ENCODE measurements around the gene MYOM1. TPM values are rescaled to one million over a fixed set of nuclear protein-coding genes. Genes with fewer than 3 reads are reported as not detected.
A peak's percentile ranks its signal among the peaks of the same experiment; 100 is the strongest.

The MYOM1 gene
- total RNA-seq, 4 donors from 2014 or later = 3.1 to 15.8 (median 9.0) TPM

DNA sequence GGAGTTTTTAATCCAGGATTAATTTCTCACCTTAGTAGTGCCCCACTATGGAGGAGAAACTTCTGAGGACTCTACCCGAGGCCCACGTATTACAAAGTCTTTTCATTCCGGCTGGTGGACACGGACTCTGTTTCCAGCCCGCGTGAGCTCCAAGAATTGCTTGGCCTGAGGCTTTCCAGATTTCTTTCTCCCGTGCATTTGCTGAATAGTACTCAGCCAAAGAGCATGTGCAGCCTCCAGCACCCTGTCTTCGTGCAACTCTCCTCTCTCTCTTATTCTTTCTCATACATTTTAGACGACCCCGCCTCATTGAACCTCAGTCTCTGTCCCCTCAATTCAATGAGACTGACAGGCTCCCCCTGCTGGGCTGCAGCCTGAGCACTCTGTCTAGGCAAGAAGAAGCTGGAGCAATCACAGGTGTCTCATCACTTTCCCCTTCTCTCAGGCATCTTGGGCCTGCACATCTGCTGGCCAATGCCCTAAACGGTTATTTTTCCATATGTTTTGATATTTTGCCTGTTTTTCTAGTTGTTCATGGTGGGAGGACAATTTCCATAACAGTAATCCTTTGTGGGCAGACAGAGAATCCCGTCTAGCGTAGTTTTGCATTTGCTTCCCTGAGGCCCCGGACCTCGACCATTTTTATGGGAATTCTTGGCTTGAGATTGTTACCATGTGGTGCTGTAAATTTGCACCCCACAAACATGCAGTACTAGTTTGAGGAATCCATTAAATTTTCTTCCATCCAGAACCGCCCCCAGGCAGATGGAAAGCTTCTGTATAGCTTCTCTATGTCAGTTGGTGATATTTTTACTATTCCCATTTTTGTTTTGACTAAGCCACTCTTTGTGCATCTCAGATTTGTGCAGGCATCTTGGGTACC lies 156.7 kb downstream of the MYOM1 start:
- no peaks in the 10 kb centered on the region for H3K9me3 ChIP-seq
- H3K4me1 ChIP-seq = no peaks in the 10 kb centered on the region
- DNase-seq = peak; percentile 65 to 68
- H3K27ac ChIP-seq = no peak overlapping the region
- TF ChIP-seq POLR2A (IDR thresholded peaks at IDR 0.05) = no peak
- TF ChIP-seq, protein P1, sequence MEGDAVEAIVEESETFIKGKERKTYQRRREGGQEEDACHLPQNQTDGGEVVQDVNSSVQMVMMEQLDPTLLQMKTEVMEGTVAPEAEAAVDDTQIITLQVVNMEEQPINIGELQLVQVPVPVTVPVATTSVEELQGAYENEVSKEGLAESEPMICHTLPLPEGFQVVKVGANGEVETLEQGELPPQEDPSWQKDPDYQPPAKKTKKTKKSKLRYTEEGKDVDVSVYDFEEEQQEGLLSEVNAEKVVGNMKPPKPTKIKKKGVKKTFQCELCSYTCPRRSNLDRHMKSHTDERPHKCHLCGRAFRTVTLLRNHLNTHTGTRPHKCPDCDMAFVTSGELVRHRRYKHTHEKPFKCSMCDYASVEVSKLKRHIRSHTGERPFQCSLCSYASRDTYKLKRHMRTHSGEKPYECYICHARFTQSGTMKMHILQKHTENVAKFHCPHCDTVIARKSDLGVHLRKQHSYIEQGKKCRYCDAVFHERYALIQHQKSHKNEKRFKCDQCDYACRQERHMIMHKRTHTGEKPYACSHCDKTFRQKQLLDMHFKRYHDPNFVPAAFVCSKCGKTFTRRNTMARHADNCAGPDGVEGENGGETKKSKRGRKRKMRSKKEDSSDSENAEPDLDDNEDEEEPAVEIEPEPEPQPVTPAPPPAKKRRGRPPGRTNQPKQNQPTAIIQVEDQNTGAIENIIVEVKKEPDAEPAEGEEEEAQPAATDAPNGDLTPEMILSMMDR (IDR thresholded peaks at IDR 0.05) = peak; percentile 59 to 74 (median 62)
- no peak overlapping the region for H3K4me3 ChIP-seq
- intact Hi-C loops (cut with DNase I; ENCODE audit: low total_unique reads) = loop anchor here (5.0 kb wide), 1 partner anchor 131 kb away; no protein-coding TSS in a partner anchor
- no peaks in the 10 kb centered on the region for H3K36me3 ChIP-seq
- H3K27me3 ChIP-seq = no peaks in the 10 kb centered on the region

DNA sequence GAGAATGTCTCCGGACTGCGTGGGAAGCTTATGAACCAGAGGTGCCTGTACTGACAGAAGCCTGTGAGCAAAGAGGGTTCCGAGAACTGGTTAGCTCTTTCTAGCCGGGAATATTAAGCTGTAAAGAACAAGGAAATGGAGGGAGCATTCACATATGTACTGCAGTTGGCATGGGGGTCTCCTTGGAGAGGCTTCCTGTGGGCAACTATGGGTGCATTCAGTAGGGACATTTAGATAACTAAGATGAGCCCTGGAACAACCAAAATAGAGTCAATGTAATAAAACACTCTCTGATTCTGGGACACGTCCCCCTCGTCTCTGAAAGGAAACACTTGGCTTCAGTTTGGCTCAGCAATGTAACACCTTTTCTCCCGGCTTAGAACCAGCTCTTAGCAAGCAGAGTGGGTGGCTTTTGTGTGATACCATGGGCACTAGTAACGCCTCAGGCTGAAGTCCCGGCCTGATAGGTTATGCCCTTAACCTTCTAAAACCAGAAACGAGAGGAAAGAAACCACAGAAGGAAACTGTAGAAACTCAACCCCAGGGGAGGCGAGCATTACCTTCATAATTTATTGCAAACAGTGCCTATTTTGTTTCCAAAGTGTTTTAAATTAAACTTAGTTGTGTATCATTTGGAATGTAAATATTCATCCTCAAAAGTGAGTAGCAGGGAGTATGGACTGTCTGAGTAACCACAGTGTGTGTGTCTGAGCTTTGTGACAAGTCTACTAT lies 158.0 kb downstream of the MYOM1 start:
- Histone ChIP-seq H3K27ac (peak overlapping the region in 1 of 2 donors; percentile 72), H3K4me3 (no peak overlapping the region), H3K27me3 (no peaks in the 10 kb centered on the region), H3K9me3 (no peaks in the 10 kb centered on the region), H3K4me1 (no peaks in the 10 kb centered on the region), H3K36me3 (no peaks in the 10 kb centered on the region)
- DNase-seq = no peak
- intact Hi-C loops (cut with DNase I; ENCODE audit: low total_unique reads) = loop anchor here (5.0 kb wide), 1 partner anchor 129 kb away; no protein-coding TSS in a partner anchor
- TF ChIP-seq POLR2A (IDR thresholded peaks at IDR 0.05) = no peak
- TF ChIP-seq, protein P1 (IDR thresholded peaks at IDR 0.05) = no peak

DNA sequence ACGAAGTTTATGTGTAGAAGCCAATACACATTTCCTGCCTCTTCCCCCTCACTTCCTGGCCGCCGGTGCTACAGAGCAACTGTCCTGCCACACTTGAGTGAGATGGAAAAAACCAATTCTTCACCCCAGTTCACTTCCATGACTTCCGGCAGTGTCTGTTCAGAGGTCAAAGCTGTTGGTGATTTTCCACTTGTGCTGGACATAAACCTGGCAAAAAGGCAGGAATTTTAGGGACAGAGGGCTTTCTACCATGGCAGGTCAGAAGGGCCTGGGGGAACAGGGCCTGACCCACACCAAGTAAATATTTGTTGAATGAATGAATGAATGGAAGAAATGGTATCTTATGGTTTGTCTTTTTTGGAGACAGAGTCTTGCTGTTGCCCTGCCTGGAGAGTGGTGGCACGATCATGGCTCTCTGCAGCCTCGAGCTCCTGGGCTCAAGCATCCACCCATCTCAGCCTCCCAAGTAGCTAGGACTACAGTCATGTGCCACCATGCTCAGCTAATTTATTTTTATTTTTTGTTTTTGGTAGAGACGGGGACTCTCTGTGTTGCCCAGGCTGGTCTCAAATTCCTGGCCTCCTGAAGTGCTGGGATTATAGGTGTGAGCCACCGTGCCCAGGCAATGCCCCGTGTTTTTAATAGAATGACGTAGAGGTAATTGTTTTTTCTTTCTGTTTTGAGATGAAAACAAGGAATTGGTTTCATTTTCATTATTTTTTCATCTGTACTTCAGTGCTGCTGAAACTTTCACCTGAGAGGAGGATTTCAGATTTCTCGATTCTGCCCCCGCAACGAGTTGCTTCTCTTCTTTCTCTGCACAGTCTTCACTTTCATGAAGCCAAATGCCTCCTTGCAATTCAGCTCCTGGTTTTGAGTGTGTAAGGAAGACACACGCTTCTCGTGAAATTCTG lies 158.8 kb downstream of the MYOM1 start:
- Histone ChIP-seq H3K36me3 (no peaks in the 10 kb centered on the region), H3K4me1 (no peaks in the 10 kb centered on the region), H3K4me3 (no peak overlapping the region), H3K9me3 (no peaks in the 10 kb centered on the region), H3K27ac (peak overlapping the region; percentile 18 to 72), H3K27me3 (no peaks in the 10 kb centered on the region)
- TF ChIP-seq, protein P1 (IDR thresholded peaks at IDR 0.05) = no peak
- no peak for TF ChIP-seq POLR2A (IDR thresholded peaks at IDR 0.05)
- DNase-seq = peak in 1 of 2 donors; percentile 24
- intact Hi-C loops (cut with DNase I; ENCODE audit: low total_unique reads) = loop anchor here (5.0 kb wide), 1 partner anchor 129 kb away; no protein-coding TSS in a partner anchor

DNA sequence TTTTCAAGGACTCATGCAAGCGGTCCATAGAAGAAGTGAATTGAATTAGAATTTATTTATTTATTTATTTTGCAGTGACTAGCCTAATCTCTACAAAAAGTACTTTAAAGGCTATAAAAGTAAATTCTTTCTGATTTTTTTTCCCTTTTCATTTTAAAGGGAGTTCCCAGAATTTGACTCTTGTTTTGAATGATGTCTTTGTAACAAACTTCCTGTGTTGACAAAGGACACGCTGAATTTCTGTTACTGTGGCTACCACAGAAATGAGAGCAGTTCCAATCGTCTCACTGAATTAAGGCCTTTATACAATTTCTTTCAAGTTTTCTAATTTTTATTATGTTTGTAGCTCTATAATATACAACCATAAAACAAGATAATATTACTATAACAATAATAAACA lies 160.5 kb downstream of the MYOM1 start:
- H3K27me3 ChIP-seq = no peaks in the 10 kb centered on the region
- H3K4me3 ChIP-seq = no peak overlapping the region
- intact Hi-C loops (cut with DNase I; ENCODE audit: low total_unique reads) = no loop called here
- peak overlapping the region in 1 of 2 donors; percentile 72 for H3K27ac ChIP-seq
- no peaks in the 10 kb centered on the region for H3K9me3 ChIP-seq
- TF ChIP-seq, protein P1 (IDR thresholded peaks at IDR 0.05) = no peak
- no peak for TF ChIP-seq POLR2A (IDR thresholded peaks at IDR 0.05)
- H3K36me3 ChIP-seq = no peaks in the 10 kb centered on the region
- no peaks in the 10 kb centered on the region for H3K4me1 ChIP-seq
- no peak for DNase-seq

All from uterus (tissue), 4 donors.